ENCODE data around the gene CCDC12.

DNA sequence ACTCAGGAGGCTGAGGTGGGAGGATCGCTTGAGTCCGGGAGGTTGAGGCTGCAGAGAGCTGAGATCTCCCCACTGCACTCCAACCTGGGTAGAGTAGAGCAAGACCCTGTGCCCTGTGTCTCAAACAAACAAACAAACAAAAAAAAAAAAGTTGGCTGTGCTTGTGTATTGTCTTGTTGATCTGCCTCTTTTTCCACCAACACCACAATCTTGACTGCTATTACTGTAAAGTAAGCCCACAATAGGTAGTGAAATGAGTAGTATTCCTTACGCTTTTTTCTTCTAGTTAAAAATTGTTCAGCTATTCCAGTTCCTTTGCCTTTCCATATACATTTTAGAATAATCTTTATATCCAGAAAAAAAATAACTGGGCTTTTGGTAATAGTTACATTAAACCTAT lies 63.6 kb downstream of the CCDC12 start:
- no peak for TF ChIP-seq POLR2A (IDR thresholded peaks at IDR 0.05)
- TF ChIP-seq, protein P1, sequence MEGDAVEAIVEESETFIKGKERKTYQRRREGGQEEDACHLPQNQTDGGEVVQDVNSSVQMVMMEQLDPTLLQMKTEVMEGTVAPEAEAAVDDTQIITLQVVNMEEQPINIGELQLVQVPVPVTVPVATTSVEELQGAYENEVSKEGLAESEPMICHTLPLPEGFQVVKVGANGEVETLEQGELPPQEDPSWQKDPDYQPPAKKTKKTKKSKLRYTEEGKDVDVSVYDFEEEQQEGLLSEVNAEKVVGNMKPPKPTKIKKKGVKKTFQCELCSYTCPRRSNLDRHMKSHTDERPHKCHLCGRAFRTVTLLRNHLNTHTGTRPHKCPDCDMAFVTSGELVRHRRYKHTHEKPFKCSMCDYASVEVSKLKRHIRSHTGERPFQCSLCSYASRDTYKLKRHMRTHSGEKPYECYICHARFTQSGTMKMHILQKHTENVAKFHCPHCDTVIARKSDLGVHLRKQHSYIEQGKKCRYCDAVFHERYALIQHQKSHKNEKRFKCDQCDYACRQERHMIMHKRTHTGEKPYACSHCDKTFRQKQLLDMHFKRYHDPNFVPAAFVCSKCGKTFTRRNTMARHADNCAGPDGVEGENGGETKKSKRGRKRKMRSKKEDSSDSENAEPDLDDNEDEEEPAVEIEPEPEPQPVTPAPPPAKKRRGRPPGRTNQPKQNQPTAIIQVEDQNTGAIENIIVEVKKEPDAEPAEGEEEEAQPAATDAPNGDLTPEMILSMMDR (IDR thresholded peaks at IDR 0.05), result no peak
